HG02571 (cell line): ENCODE results near the gene AKAP8L.

ENCODE experiments used
- ATAC-seq: cut with Tn5 transposase; IDR thresholded peaks from one replicate; pipeline ENCODE4 v1.9.1; 2021; ENCODE audit warnings: mild to moderate bottlenecking, moderate library complexity; ENCODE audit not compliant: unreplicated experiment

The AKAP8L gene

DNA sequence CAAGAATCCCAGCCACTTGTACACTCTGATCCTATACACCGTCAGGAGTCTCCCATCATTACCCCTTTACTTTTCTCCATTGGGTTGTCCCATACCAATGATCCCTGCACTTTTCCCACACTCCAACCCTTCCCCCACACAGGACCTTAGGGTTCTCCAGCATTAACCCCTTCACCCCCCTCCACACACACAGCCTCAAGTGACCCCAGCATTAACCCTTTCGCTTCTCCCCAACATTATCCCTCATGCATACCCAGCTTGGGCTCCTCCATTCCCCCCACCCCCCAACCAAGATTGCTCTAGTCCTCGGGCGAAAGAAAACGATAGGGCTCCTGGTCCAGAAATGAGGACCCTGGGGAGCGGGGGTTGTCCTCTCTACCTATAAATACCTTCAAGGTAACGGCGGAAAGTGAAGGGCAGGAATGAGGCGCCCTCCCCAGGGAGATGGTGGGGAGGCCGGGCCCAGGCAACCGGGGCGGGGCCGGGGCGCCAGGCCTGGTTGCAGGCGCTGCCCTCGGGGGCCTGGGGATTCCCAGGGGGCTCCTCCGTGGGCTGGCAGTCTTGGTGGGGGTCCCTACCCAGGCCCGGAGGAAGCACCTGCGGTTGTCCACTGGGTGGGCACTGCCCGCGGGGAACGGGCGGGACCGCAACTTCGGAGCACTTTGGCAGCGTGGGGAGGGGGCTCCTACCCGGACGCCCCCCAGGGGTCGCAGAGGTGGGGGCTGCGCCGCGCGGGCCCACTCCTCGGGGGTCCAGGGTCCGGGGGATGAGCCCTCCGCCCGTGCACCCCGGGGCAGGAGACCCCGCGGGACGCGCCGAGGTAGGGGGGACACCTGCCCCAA is 30.2 kb upstream of the AKAP8L start:
- no peak for ATAC-seq

GRCh38 chr19:15448044-15448777 is 29.4 kb upstream of the AKAP8L start:
- ATAC-seq: no peak

DNA sequence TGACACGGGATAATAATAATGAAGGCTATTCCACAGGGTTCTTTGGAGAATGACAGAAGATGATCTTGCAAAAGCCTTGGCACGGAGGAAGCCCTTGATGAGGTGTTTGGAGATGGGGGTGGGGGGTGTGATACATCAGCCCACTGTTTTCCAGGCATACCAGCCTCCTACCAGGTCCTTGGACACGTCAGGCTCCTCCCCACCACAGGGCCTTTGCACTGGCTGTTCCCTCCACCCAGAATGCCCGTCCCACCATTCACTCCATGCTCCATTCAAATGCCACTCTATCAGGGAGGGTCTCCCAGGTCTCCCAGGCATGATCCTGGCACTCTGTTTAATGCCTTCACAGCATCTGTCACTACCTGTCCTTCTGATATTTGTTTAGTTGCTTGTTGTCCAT is 28.3 kb upstream of the AKAP8L start:
- no peak for ATAC-seq

GRCh38 chr19:15445807-15446376 is 27.1 kb upstream of the AKAP8L start:
- no peak for ATAC-seq

GRCh38 chr19:15445227-15445605 is 26.4 kb upstream of the AKAP8L start:
- ATAC-seq: no peak

- no peak for ATAC-seq
Observed at GRCh38 chr19:15444505-15445226, 25.9 kb upstream of the AKAP8L start.

DNA sequence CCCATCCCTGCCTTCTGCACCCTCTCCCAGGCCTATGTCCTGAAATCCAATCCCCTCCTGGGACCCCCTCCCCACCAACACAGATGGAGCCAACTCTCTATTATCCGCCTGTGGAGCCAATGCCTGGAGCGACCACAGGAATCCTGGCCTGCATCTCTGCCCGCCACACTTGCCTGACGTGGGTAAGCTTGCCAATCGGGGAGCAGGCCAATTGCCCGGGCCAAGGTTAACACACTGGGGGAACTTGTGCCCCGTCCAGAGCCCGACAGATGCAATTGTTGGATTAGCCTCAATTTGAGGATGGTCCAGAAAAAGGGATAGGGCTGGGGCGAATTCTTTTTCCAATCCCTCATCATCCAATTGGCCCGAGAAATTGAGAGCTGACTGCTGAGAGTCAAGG is 25.1 kb upstream of the AKAP8L start:
- no peak for ATAC-seq

GRCh38 chr19:15443325-15443724 is 24.5 kb upstream of the AKAP8L start:
- no peak for ATAC-seq

- no peak for ATAC-seq
Observed at GRCh38 chr19:15442142-15442920, 23.5 kb upstream of the AKAP8L start.

- no peak for ATAC-seq
Observed at GRCh38 chr19:15441317-15441716, 22.5 kb upstream of the AKAP8L start.

DNA sequence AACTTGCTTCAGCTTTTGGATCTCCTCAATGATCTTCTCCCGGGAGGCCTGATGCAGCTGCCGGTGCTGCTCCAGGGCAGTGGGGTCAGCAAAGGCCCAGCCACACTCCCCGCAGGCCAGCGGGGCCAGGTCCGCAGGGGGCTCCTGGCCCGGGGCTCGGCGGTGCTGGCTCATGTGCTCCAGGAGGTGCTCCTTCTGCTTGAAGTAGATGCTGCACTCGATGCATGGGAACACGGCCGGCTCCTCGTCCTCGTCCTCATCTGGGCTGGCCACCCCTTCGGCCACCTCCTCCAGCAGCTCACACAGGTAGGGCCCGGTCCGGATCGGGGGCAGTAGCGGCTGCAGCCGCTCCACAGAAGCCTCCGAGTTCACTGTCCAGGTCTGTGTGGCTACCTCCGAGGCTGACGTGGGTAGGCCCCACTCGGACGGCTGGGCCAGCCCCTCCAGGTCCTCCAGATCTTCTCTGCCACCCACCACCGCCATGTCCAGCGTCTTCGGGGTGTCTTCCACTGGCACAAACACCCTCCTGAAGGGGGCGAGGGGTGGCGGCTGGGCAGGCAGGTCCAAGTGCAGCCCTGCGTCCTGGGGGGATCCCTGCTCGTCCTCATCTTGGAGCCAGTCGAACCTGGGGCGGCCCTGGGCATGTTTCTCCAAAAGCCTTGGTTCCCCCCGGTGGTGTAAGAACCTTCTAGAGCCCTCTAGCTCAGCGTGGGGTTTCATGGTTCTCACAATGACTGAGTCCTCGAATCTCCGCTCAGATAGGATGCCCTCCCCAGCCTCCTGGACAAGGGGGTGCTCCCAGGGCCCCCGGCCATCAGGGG is 21.2 kb upstream of the AKAP8L start:
- no peak for ATAC-seq

GRCh38 chr19:15439078-15439799 is 20.5 kb upstream of the AKAP8L start:
- ATAC-seq: no peak

DNA sequence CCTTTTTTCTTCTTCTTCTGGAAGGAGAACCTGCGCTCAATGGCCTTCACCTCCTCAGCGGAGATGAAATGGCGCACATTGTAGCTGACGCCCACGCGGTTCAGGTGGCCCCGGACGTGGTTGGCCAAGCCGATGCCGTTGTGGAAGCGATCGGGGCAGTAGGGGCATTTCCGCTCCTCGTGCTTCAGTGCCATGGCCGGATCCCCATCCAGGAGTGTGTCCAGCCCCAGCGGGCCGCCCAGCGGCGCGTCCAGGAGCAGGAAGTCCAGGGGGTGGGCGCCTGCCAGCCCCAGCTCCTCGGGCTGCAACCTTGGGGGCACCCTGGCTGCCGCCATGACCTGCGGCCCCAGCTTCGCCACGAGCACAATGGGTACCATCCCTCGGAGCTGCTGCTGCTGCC is 19.8 kb upstream of the AKAP8L start:
- ATAC-seq: no peak

GRCh38 chr19:15438124-15438496 is 19.3 kb upstream of the AKAP8L start:
- no peak for ATAC-seq

GRCh38 chr19:15437355-15438123 is 18.8 kb upstream of the AKAP8L start:
- ATAC-seq: no peak

DNA sequence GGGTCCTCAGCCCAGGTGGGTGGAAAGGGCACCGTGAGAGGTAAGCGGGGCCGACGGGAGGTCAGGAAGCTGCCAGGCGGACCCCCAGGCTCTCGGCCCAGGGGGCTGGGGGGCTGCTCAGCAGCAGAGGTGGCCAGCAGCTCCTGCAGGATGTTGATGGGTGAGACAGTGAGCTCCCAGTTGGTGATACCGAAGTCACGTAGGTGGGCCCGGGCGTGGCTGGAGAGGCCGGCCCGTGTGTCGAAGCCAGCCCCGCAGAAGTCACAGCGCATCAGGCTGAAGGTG is 18.0 kb upstream of the AKAP8L start:
- no peak for ATAC-seq

GRCh38 chr19:15436012-15436825 is 17.4 kb upstream of the AKAP8L start:
- ATAC-seq: no peak
